Transverse colon (tissue), 3 donors: Measurements from ENCODE around the gene CKMT2.

ENCODE experiments used
- EP300 ChIP-seq: sonication (generic); formaldehyde crosslinking; IDR thresholded peaks from one replicate; pipeline ENCODE4 v1.6.1; 2017; ENCODE audit warnings: antibody characterized with exemption, low read depth
- POLR2A ChIP-seq: fragments of 450-650 bp; IDR thresholded peaks from one replicate; pipeline ENCODE4 v1.6.1; 2016; ENCODE audit warnings: antibody characterized with exemption, mild to moderate bottlenecking, moderate library complexity
- TF ChIP-seq, protein P1 (sequence below), 5 experiments: fragments of 200-600 bp in 3 of 5; fragments of 450-650 bp in 2 of 5; sonication (generic) in 3 of 5; IDR thresholded peaks; 1 replicate in 2 of 5; 2 replicates in 3 of 5; pipeline ENCODE4 v1.5.1; 2016 to 2017; ENCODE audit warnings: antibody characterized with exemption in 5 of 5, inconsistent platforms in 3 of 5, mild to moderate bottlenecking in 2 of 5, moderate library complexity in 1 of 5

DNA sequence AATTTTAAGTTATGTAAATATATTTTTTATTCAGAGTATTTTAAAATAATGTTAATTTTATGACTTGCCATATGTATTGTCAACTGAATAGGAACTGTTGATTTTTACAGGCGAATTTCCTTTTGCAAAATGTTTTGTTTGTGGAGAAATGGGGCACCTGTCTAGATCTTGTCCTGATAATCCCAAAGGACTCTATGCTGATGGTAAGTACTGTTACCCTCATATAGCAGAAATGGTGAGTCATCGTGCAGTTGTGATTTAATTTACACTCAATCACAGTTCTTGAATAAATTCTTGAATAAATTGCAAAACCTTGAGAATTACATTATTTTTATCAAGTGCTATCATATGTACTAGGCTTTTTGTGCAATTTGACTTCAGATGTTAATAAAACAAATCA lies 75.7 kb downstream of the CKMT2 start:
- TF ChIP-seq, protein P1, sequence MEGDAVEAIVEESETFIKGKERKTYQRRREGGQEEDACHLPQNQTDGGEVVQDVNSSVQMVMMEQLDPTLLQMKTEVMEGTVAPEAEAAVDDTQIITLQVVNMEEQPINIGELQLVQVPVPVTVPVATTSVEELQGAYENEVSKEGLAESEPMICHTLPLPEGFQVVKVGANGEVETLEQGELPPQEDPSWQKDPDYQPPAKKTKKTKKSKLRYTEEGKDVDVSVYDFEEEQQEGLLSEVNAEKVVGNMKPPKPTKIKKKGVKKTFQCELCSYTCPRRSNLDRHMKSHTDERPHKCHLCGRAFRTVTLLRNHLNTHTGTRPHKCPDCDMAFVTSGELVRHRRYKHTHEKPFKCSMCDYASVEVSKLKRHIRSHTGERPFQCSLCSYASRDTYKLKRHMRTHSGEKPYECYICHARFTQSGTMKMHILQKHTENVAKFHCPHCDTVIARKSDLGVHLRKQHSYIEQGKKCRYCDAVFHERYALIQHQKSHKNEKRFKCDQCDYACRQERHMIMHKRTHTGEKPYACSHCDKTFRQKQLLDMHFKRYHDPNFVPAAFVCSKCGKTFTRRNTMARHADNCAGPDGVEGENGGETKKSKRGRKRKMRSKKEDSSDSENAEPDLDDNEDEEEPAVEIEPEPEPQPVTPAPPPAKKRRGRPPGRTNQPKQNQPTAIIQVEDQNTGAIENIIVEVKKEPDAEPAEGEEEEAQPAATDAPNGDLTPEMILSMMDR (IDR thresholded peaks at IDR 0.05): no peak
- TF ChIP-seq POLR2A: no peak
- TF ChIP-seq EP300: no peak
